ENCODE data around the gene MLF2. TPM values are rescaled to one million over a fixed set of nuclear protein-coding genes. Genes with fewer than 3 reads are reported as not detected.

The MLF2 gene
- total and polyA plus RNA-seq, 10 of the 15 experiments (the other 5 are each of a cell fraction or from before 2014, with no cell fraction given) = 13.5 to 222 (median 130) TPM

DNA sequence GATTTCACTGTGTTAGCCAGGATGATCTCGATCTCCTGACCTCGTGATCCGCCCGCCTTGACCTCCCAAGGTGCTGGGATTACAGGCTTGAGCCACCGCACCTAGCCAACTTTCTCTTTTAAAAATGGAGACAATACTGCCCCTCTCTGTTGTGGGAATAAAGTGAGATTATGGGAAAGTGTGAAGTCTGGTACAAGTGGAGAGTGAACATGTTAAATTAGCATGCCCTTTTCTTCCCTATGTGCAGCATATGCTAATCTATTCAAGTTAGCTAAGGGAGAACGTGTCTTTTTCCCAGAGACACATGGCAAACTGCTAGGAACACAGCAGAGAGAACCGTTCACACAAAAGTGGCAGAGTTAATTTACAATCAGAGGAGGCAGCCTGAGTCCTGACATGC, 27.6 kb downstream of the MLF2 start (continued):
- TF ChIP-seq MTA3 (IDR thresholded peaks at IDR 0.05; ENCODE audit: borderline replicate concordance, low read length) = no peak
- no peak for TF ChIP-seq MTA2 (IDR thresholded peaks at IDR 0.05; ENCODE audit: low read depth)
- no peak for TF ChIP-seq CBX3 (IDR thresholded peaks at IDR 0.05; ENCODE audit: borderline replicate concordance, low read depth)
- no peak for TF ChIP-seq STAT1 (conservative IDR thresholded peaks at IDR 0.05)
- TF ChIP-seq HDAC6 (IDR thresholded peaks at IDR 0.05; ENCODE audit: unreplicated experiment) = no peak
- no peak for TF ChIP-seq NFXL1 (IDR thresholded peaks at IDR 0.05; ENCODE audit: borderline replicate concordance)
- TF ChIP-seq NBN (IDR thresholded peaks at IDR 0.05) = no peak
- TF ChIP-seq, protein P1, sequence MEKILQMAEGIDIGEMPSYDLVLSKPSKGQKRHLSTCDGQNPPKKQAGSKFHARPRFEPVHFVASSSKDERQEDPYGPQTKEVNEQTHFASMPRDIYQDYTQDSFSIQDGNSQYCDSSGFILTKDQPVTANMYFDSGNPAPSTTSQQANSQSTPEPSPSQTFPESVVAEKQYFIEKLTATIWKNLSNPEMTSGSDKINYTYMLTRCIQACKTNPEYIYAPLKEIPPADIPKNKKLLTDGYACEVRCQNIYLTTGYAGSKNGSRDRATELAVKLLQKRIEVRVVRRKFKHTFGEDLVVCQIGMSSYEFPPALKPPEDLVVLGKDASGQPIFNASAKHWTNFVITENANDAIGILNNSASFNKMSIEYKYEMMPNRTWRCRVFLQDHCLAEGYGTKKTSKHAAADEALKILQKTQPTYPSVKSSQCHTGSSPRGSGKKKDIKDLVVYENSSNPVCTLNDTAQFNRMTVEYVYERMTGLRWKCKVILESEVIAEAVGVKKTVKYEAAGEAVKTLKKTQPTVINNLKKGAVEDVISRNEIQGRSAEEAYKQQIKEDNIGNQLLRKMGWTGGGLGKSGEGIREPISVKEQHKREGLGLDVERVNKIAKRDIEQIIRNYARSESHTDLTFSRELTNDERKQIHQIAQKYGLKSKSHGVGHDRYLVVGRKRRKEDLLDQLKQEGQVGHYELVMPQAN (conservative IDR thresholded peaks at IDR 0.05) = no peak

DNA sequence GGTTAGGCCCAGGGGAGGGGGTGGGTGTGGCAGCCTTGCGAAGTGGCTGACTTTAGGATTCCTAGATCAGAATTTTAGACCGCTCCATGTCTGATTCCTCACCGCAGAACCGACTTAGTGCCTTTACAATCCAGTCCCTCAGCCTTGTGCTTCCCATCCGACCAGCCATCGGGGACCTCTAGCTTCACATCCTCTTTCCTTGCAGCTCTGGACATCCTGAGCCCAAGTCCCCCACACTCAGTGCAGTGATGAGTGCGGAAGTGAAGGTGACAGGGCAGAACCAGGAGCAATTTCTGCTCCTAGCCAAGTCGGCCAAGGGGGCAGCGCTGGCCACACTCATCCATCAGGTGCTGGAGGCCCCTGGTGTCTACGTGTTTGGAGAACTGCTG, 28.5 kb downstream of the MLF2 start:
- intact Hi-C loops (cut with micrococcal nuclease; ENCODE audit: unreplicated experiment) = no loop called here
- Histone ChIP-seq H3K79me2 (ENCODE audit: control insufficient read depth, insufficient read depth, low read length) (peaks cover 10% of the 10 kb centered on the region), H4K20me1 (ENCODE audit: control insufficient read depth, insufficient read depth) (no peaks in the 10 kb centered on the region), H3K9me3 (replicated peaks; ENCODE audit: control insufficient read depth, insufficient read depth, low read length) (no peaks in the 10 kb centered on the region), H3K9ac (ENCODE audit: control insufficient read depth, insufficient read depth, low read length) (peak overlapping the region; percentile 91), H3K27ac (ENCODE audit: control insufficient read depth, insufficient read depth) (peak overlapping the region; percentile 67), H3K27me3 (replicated peaks in 1 of 2; ENCODE audit: control insufficient read depth in 2 of 2, insufficient read depth in 2 of 2, low read length in 1 of 2) (no peaks in the 10 kb centered on the region), H3K4me3 (peak overlapping the region; percentile 78), H2AFZ (ENCODE audit: control insufficient read depth, low read depth, low read length) (peak overlapping the region; percentile 68), H3K4me1 (ENCODE audit: control insufficient read depth, insufficient read depth, low read length) (no peaks in the 10 kb centered on the region; the same call in 1 of the 2 replicates), H3K36me3 (ENCODE audit: control insufficient read depth in 2 of 2, insufficient read depth in 2 of 2, low read length in 1 of 2) (peaks cover 4 to 8% of the 10 kb centered on the region in 2 experiments; a peak in 3 of 4 replicates), H3K4me2 (ENCODE audit: control insufficient read depth, insufficient read depth) (peak overlapping the region; percentile 98)
- no peak for FAIRE-seq
- BruUV-seq (replicated peaks) = TSS peak; percentile 84
- in situ Hi-C loops (cut with MboI) = no loop called here
- RAD21 ChIA-PET (ENCODE audit: unreplicated experiment) = interaction anchor here (1.2 to 3.3 kb wide), 9 partner anchors 21 to 127 kb away, joined by 3 to 45 read pairs (median 6); partner anchors contain the start of genes CDCA3, MLF2, PTMS and ZNF384
- DNase-seq (ENCODE audit: low read depth, low spot score) = no peak
- CTCF ChIA-PET = interaction anchor here (0.6 to 3.5 kb wide), 25 partner anchors 9 to 259 kb away, joined by 3 to 28 read pairs (median 4); partner anchors contain the start of genes CDCA3, MLF2, USP5 and ZNF384
- ATAC-seq = peak; percentile 59
- POLR2A ChIA-PET = interaction anchor here (0.6 to 3.6 kb wide), 21 partner anchors 10 to 299 kb away, joined by 3 to 53 read pairs (median 5); partner anchors contain the start of genes CDCA3, GAPDH, MLF2 and PTMS
- under 1% methylated on average over 10 of the region's 10 CpGs for WGBS (ENCODE audit: insufficient coverage, insufficient replicate concordance, low lambda C conversion rate, missing lambda C conversion rate)
- SMC1A ChIA-PET (ENCODE audit: uncharacterized antibody, unreplicated experiment) = interaction anchor here (0.7 to 3.1 kb wide), 12 partner anchors 10 to 128 kb away, joined by 3 to 31 read pairs (median 5); partner anchors contain the start of genes CDCA3, MLF2, USP5 and ZNF384
- TF ChIP-seq, protein P1 (conservative IDR thresholded peaks at IDR 0.05) = no peak; the same call in 1 of the 2 replicates
- TF ChIP-seq SREBF2 (IDR thresholded peaks at IDR 0.05; ENCODE audit: low read length) (no peak), SMAD1 (IDR thresholded peaks at IDR 0.05; ENCODE audit: low read depth, partially characterized antibody) (no peak), LARP7 (IDR thresholded peaks at IDR 0.05) (0 out of 2 replicates have a peak, but pooled peaks have one; percentile 14), BMI1 (IDR thresholded peaks at IDR 0.05; ENCODE audit: borderline replicate concordance) (no peak), FOS (IDR thresholded peaks at IDR 0.05; ENCODE audit: borderline replicate concordance, extremely low read depth, insufficient read length) (no peak), RUNX3 (IDR thresholded peaks at IDR 0.05; ENCODE audit: low read length) (0 out of 2 replicates have a peak, but pooled peaks have one; percentile 4), ZNF217 (IDR thresholded peaks at IDR 0.05) (no peak), IKZF2 (IDR thresholded peaks at IDR 0.05) (no peak), FOXK2 (IDR thresholded peaks at IDR 0.05) (no peak), NR2F1 (conservative IDR thresholded peaks at IDR 0.05) (no peak; the same call in 1 of the 2 replicates), EP300 (IDR thresholded peaks at IDR 0.05; ENCODE audit: borderline replicate concordance in 1 of 2, control insufficient read depth in 1 of 2, low read depth in 2 of 2, low read length in 2 of 2) (no peak), STAT3 (IDR thresholded peaks at IDR 0.05; ENCODE audit: low read depth, low read length) (no peak), SMAD5 (IDR thresholded peaks at IDR 0.05; ENCODE audit: low read depth) (0 out of 2 replicates have a peak, but pooled peaks have one; percentile 15), YY1 (IDR thresholded peaks at IDR 0.05; ENCODE audit: low read depth, low read length) (no peak)

All from GM12878 (cell line).